ENCODE data around the gene WNT9A. TPM values are rescaled to one million over a fixed set of nuclear protein-coding genes. Genes with fewer than 3 reads are reported as not detected.
"Not testable (repeated sequence)": the region's sequence is repeated elsewhere in the genome, so short reads cannot be mapped to it uniquely, and the experiment has no call there.

Gene WNT9A
- total and polyA plus RNA-seq, 2 of the 4 experiments (the other 2 are of a cell fraction), result 0.18 to 0.36 TPM

DNA sequence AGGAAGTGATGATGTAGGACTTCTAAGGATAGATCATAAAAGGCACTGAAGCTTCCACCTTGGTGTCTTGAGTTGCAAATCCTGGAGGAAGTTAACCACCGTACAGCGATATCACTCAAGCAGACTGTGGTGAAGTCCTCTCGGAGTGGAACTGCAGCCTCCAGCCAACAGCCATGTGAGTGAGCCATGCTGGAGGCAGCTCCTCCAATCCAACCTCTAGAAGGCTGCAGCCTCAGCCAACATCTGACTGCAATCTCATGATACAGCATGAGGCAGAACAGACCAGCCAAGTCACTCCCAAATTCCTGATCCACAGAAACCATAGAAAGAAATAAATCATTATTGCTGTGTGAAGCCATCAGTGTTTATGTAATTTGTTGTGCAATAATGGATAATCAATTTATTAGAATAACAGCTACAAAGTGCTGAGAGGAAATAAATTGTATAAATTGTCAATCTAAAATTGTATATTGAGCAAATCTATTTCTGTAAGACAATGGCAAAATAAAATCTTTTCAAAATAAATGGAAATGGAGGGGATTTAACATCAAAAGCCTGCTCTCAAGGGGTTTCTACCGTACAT is 67.3 kb downstream of the WNT9A start:
- no peaks in the 10 kb centered on the region for H3K36me3 ChIP-seq (ENCODE audit: control insufficient read depth, insufficient read depth, low read length)
- 92% methylated on average over 2 of the region's 4 CpGs; no CpG with 5 or more reads in 1 of the 2 experiments for WGBS, 2 experiments (ENCODE audit: extremely low coverage in 2 of 2, insufficient read length in 1 of 2)
- no peaks in the 10 kb centered on the region for H3K9me3 ChIP-seq (ENCODE audit: control insufficient read depth, insufficient read depth, low read length)
- dilution Hi-C loops (cut with HindIII; ENCODE audit: low sequenced_read_pairs, unreplicated experiment), result no loop called here
- no peak overlapping the region for H2AK9ac ChIP-seq (replicated peaks; ENCODE audit: low read depth, low read length, poor library complexity)
- no peak overlapping the region for H3K4me3 ChIP-seq (ENCODE audit: insufficient read depth, low read depth, low read length)
- H4K91ac ChIP-seq (ENCODE audit: insufficient read depth, low read depth, low read length), result no peak overlapping the region
- H3K4me2 ChIP-seq (ENCODE audit: low read depth, low read length), result no peak overlapping the region
- DNase-seq (no peak), ATAC-seq (ENCODE audit: low read depth) (no peak)
- POLR2A ChIA-PET (ENCODE audit: unreplicated experiment), result no interaction called here
- H2BK5ac ChIP-seq (ENCODE audit: low read depth, low read length, poor library complexity, severe bottlenecking), result no peak overlapping the region
- no TSS peak for BruUV-seq (replicated peaks)
- no peak overlapping the region for H3K9ac ChIP-seq (ENCODE audit: low read depth, low read length)
- H3K14ac ChIP-seq (replicated peaks; ENCODE audit: low read depth, low read length), result no peak overlapping the region
- no peak overlapping the region for H3K4ac ChIP-seq (ENCODE audit: low read depth, low read length)
- H3K56ac ChIP-seq (ENCODE audit: extremely low read depth, insufficient read depth, low read length), result no peak overlapping the region
- no peak overlapping the region for H2BK120ac ChIP-seq (ENCODE audit: low read depth, low read length)
- H4K5ac ChIP-seq (ENCODE audit: low read depth, low read length), result no peak overlapping the region
- no peaks in the 10 kb centered on the region; the same call in 1 of the 2 replicates for H3K27me3 ChIP-seq (ENCODE audit: control insufficient read depth, insufficient read depth, low read length)
- no peak overlapping the region for H2BK20ac ChIP-seq (ENCODE audit: low read depth, low read length)
- H3K4me1 ChIP-seq (ENCODE audit: control insufficient read depth, insufficient read depth, low read length), result no peaks in the 10 kb centered on the region; the same call in 1 of the 2 replicates
- no peak overlapping the region for H3K18ac ChIP-seq (ENCODE audit: low read depth, low read length)
- TF ChIP-seq CEBPB (IDR thresholded peaks at IDR 0.05; ENCODE audit: low read depth, low read length), result peak; percentile 33; the same call in 1 of the 2 replicates
- no peak for TF ChIP-seq CHD1 (IDR thresholded peaks at IDR 0.05; ENCODE audit: low read depth, low read length)
- H2AFZ ChIP-seq (replicated peaks; ENCODE audit: low read length, poor library complexity), result no peak overlapping the region
- no peaks in the 10 kb centered on the region for H3K9me1 ChIP-seq (ENCODE audit: insufficient read depth, low read length)
- H4K8ac ChIP-seq (ENCODE audit: low read depth in 2 of 2, low read length in 2 of 2), result no peak overlapping the region
- CTCF ChIA-PET, result no interaction called here
- no peaks in the 10 kb centered on the region for H3K79me1 ChIP-seq (ENCODE audit: low read depth in 1 of 2, low read length in 2 of 2)
- intact Hi-C loops (cut with micrococcal nuclease), result no loop called here
- H4K20me1 ChIP-seq (ENCODE audit: insufficient read depth, low read length), result no peaks in the 10 kb centered on the region
- no peak overlapping the region for H3K27ac ChIP-seq (ENCODE audit: insufficient read depth, low read length)
- no peak overlapping the region for H2AK5ac ChIP-seq (ENCODE audit: low read depth, low read length)
- in situ Hi-C loops (cut with MboI; ENCODE audit: low sequenced_read_pairs), result no loop called here
- H2BK15ac ChIP-seq (ENCODE audit: low read depth, low read length), result no peak overlapping the region
- H3K23ac ChIP-seq (ENCODE audit: low read depth, low read length), result no peak overlapping the region

DNA sequence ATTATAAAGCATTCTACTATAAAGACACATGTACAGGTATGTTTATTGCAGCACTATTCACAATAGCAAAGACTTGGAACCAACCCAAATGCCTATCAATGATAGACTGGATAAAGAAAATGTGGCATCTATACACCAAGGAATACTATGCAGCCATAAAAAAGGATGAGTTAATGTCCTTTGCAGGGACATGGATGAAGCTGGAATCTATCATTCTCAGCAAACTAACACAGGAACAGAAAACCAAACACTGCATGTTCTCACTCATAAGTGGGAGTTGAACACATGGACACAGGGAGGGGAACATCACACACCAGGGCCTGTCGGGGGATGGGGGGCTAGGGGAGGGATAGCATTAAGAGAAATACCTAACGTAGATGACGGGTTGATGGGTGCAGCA is 69.9 kb downstream of the WNT9A start:
- H2BK5ac ChIP-seq (ENCODE audit: low read depth, low read length, poor library complexity, severe bottlenecking); BruUV-seq (replicated peaks); H3K56ac ChIP-seq (ENCODE audit: extremely low read depth, insufficient read depth, low read length); H3K18ac ChIP-seq (ENCODE audit: low read depth, low read length); H3K9me3 ChIP-seq (ENCODE audit: control insufficient read depth, insufficient read depth, low read length); H3K27me3 ChIP-seq (ENCODE audit: control insufficient read depth, insufficient read depth, low read length); ATAC-seq (ENCODE audit: low read depth); H3K4me1 ChIP-seq (ENCODE audit: control insufficient read depth, insufficient read depth, low read length); H3K4me2 ChIP-seq (ENCODE audit: low read depth, low read length); in situ Hi-C loops (cut with MboI; ENCODE audit: low sequenced_read_pairs); H2AFZ ChIP-seq (replicated peaks; ENCODE audit: low read length, poor library complexity); H3K9me1 ChIP-seq (ENCODE audit: insufficient read depth, low read length); intact Hi-C loops (cut with micrococcal nuclease); H2BK120ac ChIP-seq (ENCODE audit: low read depth, low read length); H3K36me3 ChIP-seq (ENCODE audit: control insufficient read depth, insufficient read depth, low read length); H3K27ac ChIP-seq (ENCODE audit: insufficient read depth, low read length); POLR2A ChIA-PET (ENCODE audit: unreplicated experiment); H3K23ac ChIP-seq (ENCODE audit: low read depth, low read length); H2AK5ac ChIP-seq (ENCODE audit: low read depth, low read length); DNase-seq; CTCF ChIA-PET; H3K79me1 ChIP-seq (ENCODE audit: low read depth in 1 of 2, low read length in 2 of 2); H4K20me1 ChIP-seq (ENCODE audit: insufficient read depth, low read length); H2BK15ac ChIP-seq (ENCODE audit: low read depth, low read length); H3K14ac ChIP-seq (replicated peaks; ENCODE audit: low read depth, low read length); H3K4me3 ChIP-seq (ENCODE audit: insufficient read depth, low read depth, low read length); H4K91ac ChIP-seq (ENCODE audit: insufficient read depth, low read depth, low read length); dilution Hi-C loops (cut with HindIII; ENCODE audit: low sequenced_read_pairs, unreplicated experiment); H4K8ac ChIP-seq (ENCODE audit: low read depth in 2 of 2, low read length in 2 of 2); H4K5ac ChIP-seq (ENCODE audit: low read depth, low read length); H2AK9ac ChIP-seq (replicated peaks; ENCODE audit: low read depth, low read length, poor library complexity); H3K9ac ChIP-seq (ENCODE audit: low read depth, low read length); H2BK20ac ChIP-seq (ENCODE audit: low read depth, low read length); H3K4ac ChIP-seq (ENCODE audit: low read depth, low read length): not testable (repeated sequence)
- no CpG with 5 or more reads among the region's 3 CpGs for WGBS, 2 experiments (ENCODE audit: extremely low coverage in 2 of 2, insufficient read length in 1 of 2)
